Measurements from ENCODE around the gene TGFBI. TPM values are rescaled to one million over a fixed set of nuclear protein-coding genes. Genes with fewer than 3 reads are reported as not detected.

Gene TGFBI
- total and polyA plus RNA-seq, 9 of the 15 experiments (the other 6 are each of a cell fraction or from before 2014, with no cell fraction given): 0.05 to 0.62 (median 0.08) TPM; not detected in 6

DNA sequence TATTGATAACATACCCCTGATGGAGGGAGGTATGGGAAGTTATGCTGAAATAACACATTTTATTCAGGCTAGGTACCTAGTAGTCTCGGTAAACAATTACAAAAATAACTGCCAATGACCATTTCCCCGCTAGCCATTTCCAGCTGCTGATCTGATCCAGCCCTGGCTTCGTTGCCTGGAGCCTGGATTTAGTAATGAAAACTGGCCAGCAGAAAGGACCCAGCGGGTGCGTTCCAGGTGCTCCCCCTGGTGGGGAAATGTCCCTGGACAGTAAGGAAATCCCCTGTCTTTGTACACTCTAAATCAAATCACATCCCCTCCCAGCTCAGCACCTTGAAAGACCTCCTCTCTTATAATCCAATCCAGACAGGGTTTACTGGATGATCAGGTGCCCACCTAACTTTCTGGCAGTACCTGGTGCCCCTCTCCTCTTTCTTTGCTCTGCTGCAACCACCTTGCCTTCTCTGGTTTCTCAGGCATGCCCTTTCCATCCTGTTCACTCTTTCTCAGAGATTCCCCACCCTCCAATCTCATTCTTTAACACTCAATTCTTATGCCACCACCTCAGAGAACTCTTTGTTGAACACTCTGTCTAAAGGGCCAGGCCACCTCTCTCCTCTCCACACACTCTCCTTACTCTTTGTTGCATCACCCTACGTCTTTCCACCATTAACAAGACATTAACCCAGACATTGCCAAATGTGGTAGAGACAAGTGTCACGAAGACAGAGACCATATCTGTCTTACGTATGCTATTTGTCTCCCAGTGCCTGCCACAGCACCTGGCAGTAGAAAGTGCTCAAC lies 53.8 kb downstream of the TGFBI start (continued):
- TF ChIP-seq CXXC5 (CRISPR knock-in tag; IDR thresholded peaks at IDR 0.05) (peak; percentile 72), STAG1 (CRISPR knock-in tag; IDR thresholded peaks at IDR 0.05; ENCODE audit: borderline replicate concordance) (no peak), CBX2 (IDR thresholded peaks at IDR 0.05; ENCODE audit: insufficient read depth, low read length, poor library complexity, severe bottlenecking) (no peak)

- POLR2A ChIA-PET: no interaction called here
These were observed 55.9 kb downstream of the TGFBI start for GRCh38 chr5:136084698-136085097.

More at GRCh38 chr5:136084698-136085097, 55.9 kb downstream of the TGFBI start:
- no peak overlapping the region for H3K4me3 ChIP-seq
- TF ChIP-seq RAD21 (CRISPR knock-in tag; conservative IDR thresholded peaks at IDR 0.05 in 1 of 2, IDR thresholded peaks at IDR 0.05 in 1 of 2): no peak
- no peak overlapping the region for H3K4me2 ChIP-seq (ENCODE audit: insufficient read depth, low read length)
- H3K27ac ChIP-seq (ENCODE audit: extremely low read depth, low read depth, low read length): no peak overlapping the region
- H3K9ac ChIP-seq (ENCODE audit: insufficient read depth in 1 of 2, low read depth in 2 of 2, low read length in 2 of 2): no peak overlapping the region
- H3K79me2 ChIP-seq (ENCODE audit: control insufficient read depth, insufficient read depth, low read length): no peaks in the 10 kb centered on the region
- no TSS peak for BruUV-seq (replicated peaks)
- no peaks in the 10 kb centered on the region for H4K20me1 ChIP-seq (replicated peaks; ENCODE audit: control insufficient read depth, insufficient read depth, low read length)
- H3K27me3 ChIP-seq (ENCODE audit: control insufficient read depth in 2 of 2, insufficient read depth in 2 of 2, low read length in 2 of 2): peaks cover 0 to 4% of the 10 kb centered on the region in 2 experiments; a peak in 1 of 5 replicates
- in situ Hi-C loops (cut with MboI) (no loop called here), intact Hi-C loops (cut with micrococcal nuclease) (loop anchor here (5.0 kb wide), 2 partner anchors 48 to 88 kb away; partner anchors contain the start of gene SMAD5)
- no peaks in the 10 kb centered on the region for H3K9me1 ChIP-seq (ENCODE audit: control insufficient read depth, insufficient read depth, low read length)
- WGBS (ENCODE audit: insufficient coverage, low coverage, missing lambda C conversion rate): 23% methylated on average over 1 of the region's 1 CpG
- DNase-seq (ENCODE audit: extremely low read depth in 1 of 4, low spot score in 3 of 4) (no peak), FAIRE-seq (no peak), ATAC-seq (no peak)
- CTCF ChIA-PET (ENCODE audit: low intra/inter-chr PET ratio): no interaction called here
- H3K4me1 ChIP-seq (replicated peaks in 1 of 2; ENCODE audit: control insufficient read depth in 2 of 2, insufficient read depth in 2 of 2, low read length in 2 of 2): peaks cover 12 to 35% of the 10 kb centered on the region in 2 experiments
- H2AFZ ChIP-seq (ENCODE audit: low read depth, low read length): no peak overlapping the region
- no peaks in the 10 kb centered on the region for H3K36me3 ChIP-seq (ENCODE audit: control insufficient read depth, insufficient read depth, low read length)
- H3K9me3 ChIP-seq (replicated peaks; ENCODE audit: control insufficient read depth, insufficient read depth, low read depth, low read length): no peaks in the 10 kb centered on the region
